Stomach (tissue), 9 donors: ENCODE measurements around the gene SYTL1. TPM values are rescaled to one million over a fixed set of nuclear protein-coding genes. Genes with fewer than 3 reads are reported as not detected.

Source experiments
- DNase-seq, 2 donors: peaks; one replicate each; pipeline versions ENCODE4 v3.0.0 to v3.0.0-alpha.2; 2013 to 2019
- H3K27ac ChIP-seq, 5 donors: fragments of 200-600 bp in 4 of 5; sonication (generic) in 4 of 5; one replicate each; pipeline ENCODE4 v1.5.1; 2013 to 2019; ENCODE audit warnings: mild to moderate bottlenecking in 1 of 5, moderate library complexity in 1 of 5
- H3K27me3 ChIP-seq, 3 donors: fragments of 200-600 bp; sonication (generic); one replicate each; pipeline ENCODE4 v1.5.1; 2017 to 2019; ENCODE audit warnings: mixed run types in 1 of 3
- H3K36me3 ChIP-seq, 4 donors: fragments of 200-600 bp; sonication (generic); 1 replicate in 3 of 4; 2 replicates in 1 of 4; pipeline ENCODE4 v1.5.1; 2016 to 2019
- H3K4me1 ChIP-seq, 4 donors: fragments of 200-600 bp; sonication (generic); one replicate each; pipeline ENCODE4 v1.5.1; 2016 to 2019
- H3K4me3 ChIP-seq, 4 donors: fragments of 200-600 bp; sonication (generic) in 3 of 4; one replicate each; pipeline ENCODE4 v1.5.1; 2016 to 2019; ENCODE audit warnings: mild to moderate bottlenecking in 1 of 4
- H3K9me3 ChIP-seq, 4 donors: fragments of 200-600 bp; sonication (generic); one replicate each; pipeline ENCODE4 v1.5.1; 2016 to 2019
- CTCF ChIP-seq, 7 experiments: fragments of 450-650 bp in 4 of 7; fragments of 200-600 bp in 3 of 7; sonication (generic) in 3 of 7; IDR thresholded peaks; one replicate each; pipeline ENCODE4 v1.5.1; 2016 to 2019; ENCODE audit warnings: antibody characterized with exemption in 7 of 7, control low read depth in 2 of 7, mild to moderate bottlenecking in 1 of 7
- EP300 ChIP-seq: sonication (generic); formaldehyde crosslinking; IDR thresholded peaks from one replicate; pipeline ENCODE4 v1.6.1; 2017; ENCODE audit warnings: antibody characterized with exemption
- POLR2A ChIP-seq, 4 donors: fragments of 450-650 bp; IDR thresholded peaks; one replicate each; pipeline ENCODE4 v1.6.1; 2016; ENCODE audit warnings: antibody characterized with exemption in 4 of 4, control low read depth in 2 of 4, mild to moderate bottlenecking in 1 of 4, moderate library complexity in 1 of 4
- POLR2AphosphoS5 ChIP-seq, 3 donors: sonication (generic); formaldehyde crosslinking; IDR thresholded peaks; one replicate each; pipeline ENCODE4 v1.6.1; 2016; ENCODE audit warnings: antibody characterized with exemption in 3 of 3
- WGBS, 5 donors: extraction: QIAGEN DNeasy Blood & Tissue Kit in 3 of 5; methylation state at CpG; one replicate each; pipeline versions ENCODE4 v1.1.5 to v1.1.7; 2013 to 2018; 5-methylcytosine and 5-hydroxymethylcytosine counted together
- intact Hi-C: fragments of 100-400 bp; cut with DNase I; formaldehyde crosslinking; loops from one replicate; pipeline ENCODE4 v1.15.1; 2023; ENCODE audit warnings: low total_unique reads
- polyA plus RNA-seq, 3 donors: library from polyadenylated mRNA; stranded (reverse); fragments of 200-250 nt; gene quantifications; one replicate each; pipeline ENCODE4 v1.2.3, GENCODE V29; 2013
- total RNA-seq, 5 donors: library from RNA; depleted of rRNA; stranded (reverse); fragments of >200 nt; gene quantifications; one replicate each; pipeline versions ENCODE4 v1.1.0 to v1.2.3, GENCODE V29; 2014 to 2016
- donor health status: healthy with polysubstance abuse.
- donor health status: Bipolar disorder and iron deficiency.
- donor health status: healthy.

SYTL1 gene
- total and polyA plus RNA-seq, 8 donors, result 15.6 to 222 (median 58.2) TPM

GRCh38 chr1:27339213-27339612 lies 2.6 kb upstream of the SYTL1 start:
- WGBS, 5 donors, result 62 to 77% (median 66%) methylated on average over 5 of the region's 5 CpGs
- H3K27me3 ChIP-seq, result no peaks in the 10 kb centered on the region
- no peak for TF ChIP-seq EP300
- no peak for TF ChIP-seq POLR2A (IDR thresholded peaks at IDR 0.05)
- TF ChIP-seq CTCF (IDR thresholded peaks at IDR 0.05), result no peak
- TF ChIP-seq POLR2AphosphoS5 (IDR thresholded peaks at IDR 0.05), result no peak
- no peaks in the 10 kb centered on the region for H3K9me3 ChIP-seq
- H3K27ac ChIP-seq, result no peak overlapping the region
- no peak for DNase-seq
- intact Hi-C loops, result no loop called here
- H3K36me3 ChIP-seq, result peaks cover 24 to 46% (median 36%) of the 10 kb centered on the region in 4 donors
- H3K4me3 ChIP-seq, result no peak overlapping the region
- H3K4me1 ChIP-seq, result peaks cover 0 to 36% (median 27%) of the 10 kb centered on the region in 4 donors

- Histone ChIP-seq H3K27ac (peak overlapping the region; percentile 76 to 90 (median 87)), H3K27me3 (no peaks in the 10 kb centered on the region), H3K36me3 (peaks cover 0 to 15% (median 9%) of the 10 kb centered on the region in 4 donors), H3K4me1 (peaks cover 0 to 44% (median 29%) of the 10 kb centered on the region in 4 donors), H3K9me3 (no peaks in the 10 kb centered on the region), H3K4me3 (peak overlapping the region; percentile 43 to 61 (median 52))
- peak in 1 of 2 donors; percentile 54 for DNase-seq
- no peak for TF ChIP-seq POLR2A (IDR thresholded peaks at IDR 0.05)
- no peak for TF ChIP-seq POLR2AphosphoS5 (IDR thresholded peaks at IDR 0.05)
- TF ChIP-seq CTCF (IDR thresholded peaks at IDR 0.05), result no peak
- TF ChIP-seq EP300, result no peak
- WGBS, 5 donors, result 18 to 49% (median 25%) methylated on average over 4 to 8 of the region's 8 CpGs
- intact Hi-C loops, result no loop called here
Observed at GRCh38 chr1:27342391-27342777, 562 bp downstream of the SYTL1 start.

DNA sequence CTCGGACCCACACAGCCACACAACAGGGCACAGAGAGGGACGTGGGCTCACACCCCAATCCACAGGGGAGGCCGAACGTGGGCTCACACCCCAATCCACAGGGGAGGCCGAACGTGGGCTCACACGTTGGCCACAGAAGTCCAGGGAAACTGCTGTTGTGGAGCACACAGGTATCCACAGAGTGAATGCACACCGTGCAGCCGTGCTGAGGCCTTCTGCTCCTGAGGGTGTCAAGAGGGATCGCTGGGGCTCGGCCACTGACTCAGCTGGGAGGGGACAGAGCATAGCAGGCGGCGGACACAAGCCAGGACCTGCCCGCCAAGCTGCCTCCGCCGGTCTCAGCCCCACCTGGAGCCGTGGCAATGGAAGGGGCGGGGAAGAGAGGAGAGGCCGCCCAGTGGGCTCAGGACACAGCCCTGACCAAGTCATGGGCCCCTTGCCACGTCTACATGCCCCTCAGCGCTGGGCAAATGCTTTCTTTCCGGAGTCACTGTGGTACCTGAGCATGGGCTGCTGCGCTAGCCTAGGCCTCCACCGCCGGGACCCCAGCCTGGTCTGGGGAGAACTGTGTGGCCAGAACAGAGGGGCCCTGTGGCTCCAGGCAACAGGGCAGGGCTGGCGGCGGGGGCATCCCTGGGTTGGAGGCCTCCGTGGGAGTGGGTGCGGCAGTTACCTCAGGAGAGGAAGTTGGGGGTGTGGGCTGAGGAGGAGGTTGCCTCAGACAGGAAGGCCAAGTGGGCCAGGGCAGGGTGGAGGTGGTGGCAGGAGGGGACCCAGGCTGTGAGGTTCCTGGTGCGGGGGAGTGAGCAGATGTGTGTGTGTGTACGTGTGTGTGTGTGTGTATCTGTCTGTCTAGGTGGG lies 1.2 kb downstream of the SYTL1 start:
- peaks cover 0 to 47% (median 32%) of the 10 kb centered on the region in 4 donors for H3K4me1 ChIP-seq

More for the DNA sequence above, 1.2 kb downstream of the SYTL1 start:
- peaks cover 0 to 13% (median 6%) of the 10 kb centered on the region in 4 donors for H3K36me3 ChIP-seq
- H3K4me3 ChIP-seq, result peak overlapping the region; percentile 43 to 61 (median 52)
- DNase-seq, result peak; percentile 81 to 82
- H3K27ac ChIP-seq, result peak overlapping the region; percentile 76 to 90 (median 87)
- H3K9me3 ChIP-seq, result no peaks in the 10 kb centered on the region
- TF ChIP-seq CTCF (IDR thresholded peaks at IDR 0.05) (no peak), POLR2AphosphoS5 (IDR thresholded peaks at IDR 0.05) (peak in 2 of 3 donors; percentile 44 to 58), EP300 (no peak), POLR2A (IDR thresholded peaks at IDR 0.05) (no peak)
- H3K27me3 ChIP-seq, result no peaks in the 10 kb centered on the region
- whole genome bisulfite sequencing, 5 donors, result 14 to 44% (median 19%) methylated on average over 11 to 31 of the region's 31 CpGs
- intact Hi-C loops, result no loop called here
